ENCODE measurements around the gene ZDHHC12.

Gene ZDHHC12

GRCh38 chr9:128729766-128730517 lies 6.0 kb upstream of the ZDHHC12 start:
- no peak for DNase-seq

- DNase-seq: no peak
These were observed 5.4 kb upstream of the ZDHHC12 start for GRCh38 chr9:128729302-128729701.

GRCh38 chr9:128728298-128728697 lies 4.4 kb upstream of the ZDHHC12 start:
- no peak for DNase-seq

- DNase-seq: no peak
These were observed 3.8 kb upstream of the ZDHHC12 start for GRCh38 chr9:128727640-128728248.

- no peak for DNase-seq
These were observed 851 bp upstream of the ZDHHC12 start for GRCh38 chr9:128724744-128725211.

- DNase-seq: no peak
These were observed 518 bp downstream of the ZDHHC12 start for GRCh38 chr9:128723352-128723865.

- DNase-seq: no peak
These were observed 1.3 kb downstream of the ZDHHC12 start for GRCh38 chr9:128722380-128723351.

- DNase-seq: no peak
These were observed 2.4 kb downstream of the ZDHHC12 start for GRCh38 chr9:128721487-128722010.

GRCh38 chr9:128720841-128721486 lies 3.0 kb downstream of the ZDHHC12 start:
- DNase-seq: no peak

- DNase-seq: no peak
These were observed 3.9 kb downstream of the ZDHHC12 start for GRCh38 chr9:128719919-128720605.

GRCh38 chr9:128718475-128718874 lies 5.5 kb downstream of the ZDHHC12 start:
- DNase-seq: no peak

GRCh38 chr9:128718047-128718446 lies 5.9 kb downstream of the ZDHHC12 start:
- no peak for DNase-seq

- DNase-seq: no peak
These were observed 7.2 kb downstream of the ZDHHC12 start for GRCh38 chr9:128716581-128717254.

GRCh38 chr9:128715436-128715750 lies 8.5 kb downstream of the ZDHHC12 start:
- DNase-seq: no peak

- DNase-seq: no peak
These were observed 9.1 kb downstream of the ZDHHC12 start for GRCh38 chr9:128714586-128715435.

- no peak for DNase-seq
These were observed 9.9 kb downstream of the ZDHHC12 start for GRCh38 chr9:128713941-128714573.

- DNase-seq: no peak
These were observed 10.5 kb downstream of the ZDHHC12 start for GRCh38 chr9:128713411-128713780.

- DNase-seq: no peak
These were observed 11.2 kb downstream of the ZDHHC12 start for GRCh38 chr9:128712451-128713410.

GRCh38 chr9:128707446-128707845 lies 16.5 kb downstream of the ZDHHC12 start:
- DNase-seq: no peak

All from activated T-cell treated with anti-CD3 and anti-CD28 coated beads for 4 hours (primary cell).